Mucosa of descending colon (tissue), 3 donors: Measurements from ENCODE around the gene CSH1. TPM values are rescaled to one million over a fixed set of nuclear protein-coding genes. Genes with fewer than 3 reads are reported as not detected.
"Not testable (repeated sequence)": the region's sequence is repeated elsewhere in the genome, so short reads cannot be mapped to it uniquely, and the experiment has no call there.

Experiments
- ATAC-seq: fragments of 200-7000 bp; cut with Tn5 transposase; one replicate; pipeline ENCODE4 v1.9.1; 2020; ENCODE audit warnings: mild to moderate bottlenecking, moderate library complexity
- DNase-seq, 3 donors: peaks; one replicate each; pipeline ENCODE4 v3.0.0-alpha.2; 2020
- H3K36me3 ChIP-seq: fragments of 200-600 bp; one replicate; pipeline ENCODE4 v1.8.0; 2021; ENCODE audit warnings: low read depth, mild to moderate bottlenecking
- H3K4me1 ChIP-seq: fragments of 200-600 bp; one replicate; pipeline ENCODE4 v1.8.0; 2021; ENCODE audit warnings: low read depth, mild to moderate bottlenecking
- H3K4me3 ChIP-seq: fragments of 200-600 bp; one replicate; pipeline ENCODE4 v1.8.0; 2021; ENCODE audit warnings: mild to moderate bottlenecking
- H3K9me3 ChIP-seq: fragments of 200-600 bp; one replicate; pipeline ENCODE4 v1.8.0; 2021; ENCODE audit warnings: mild to moderate bottlenecking
- intact Hi-C, 2 donors: fragments of 100-400 bp; cut with DNase I in 1 of 2; cut with micrococcal nuclease in 1 of 2; formaldehyde crosslinking; loops; one replicate each; pipeline versions ENCODE4 v1.11.0 to v1.11.1; 2022; cut with DNase I, micrococcal nuclease
- total RNA-seq, 3 donors: library from RNA; stranded (reverse); fragmentation: NEBNext Ultra II Directional in 2 of 3; extraction: Animal tissue kit (Norgen Biotek cat#: 25700) in 2 of 3; gene quantifications; one replicate each; pipeline versions ENCODE4 v1.2.1 to v1.2.4, GENCODE V29; 2021 to 2023
- TF ChIP-seq, protein P1 (sequence below): fragments of 200-600 bp; IDR thresholded peaks from one replicate; pipeline ENCODE4 v1.8.0; 2022; ENCODE audit warnings: antibody characterized with exemption, mild to moderate bottlenecking
- donor health status: DM: no; HTN: no; CAD: no; lungs with moderate emphysema.
- donor health status: DM: no; HTN: no; CAD: no.
- donor health status: DM: no; HTN: yes; CAD: no.

CSH1 gene
- total RNA-seq, 3 donors from 2014 or later: not detected

DNA sequence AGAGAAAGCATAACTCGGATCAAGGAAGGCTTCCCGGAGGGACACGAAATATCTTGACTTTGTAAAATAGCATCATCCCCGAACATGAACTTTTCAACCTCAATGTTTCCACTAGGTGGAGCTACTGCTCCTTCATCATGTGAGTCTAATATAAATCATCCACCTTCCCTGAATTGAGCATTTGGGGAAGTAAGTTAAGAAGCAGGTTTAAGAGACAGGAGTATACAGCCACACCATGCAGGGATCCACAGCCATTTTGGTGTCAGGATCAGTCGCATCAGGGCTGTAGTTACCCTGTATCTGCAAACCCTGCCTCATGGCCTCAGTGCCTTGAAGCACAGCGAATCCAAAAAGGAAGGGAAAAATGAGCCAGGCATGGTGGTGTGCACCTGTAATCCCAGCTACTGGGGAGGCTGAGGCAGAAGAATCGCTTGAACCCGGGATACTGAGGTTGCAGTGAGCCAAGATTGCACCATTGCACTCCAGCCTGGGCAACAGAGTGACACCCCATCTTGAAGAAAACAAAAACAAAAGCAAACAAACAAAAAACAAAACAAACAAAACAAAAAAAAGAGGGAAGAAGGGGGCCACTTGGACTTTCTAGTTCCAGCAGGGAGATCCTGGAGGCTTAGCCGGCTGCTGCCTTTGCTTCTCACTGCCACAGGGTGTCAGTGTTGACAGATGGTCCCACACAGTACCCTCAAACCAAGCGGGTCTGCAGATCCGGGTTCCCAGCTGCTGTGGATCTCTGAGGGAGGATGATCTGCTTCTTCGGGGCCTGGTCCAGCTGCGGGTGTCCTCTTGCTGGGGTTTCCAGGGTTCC is 7.1 kb downstream of the CSH1 start:
- H3K36me3 ChIP-seq, H3K9me3 ChIP-seq, intact Hi-C loops, H3K4me1 ChIP-seq, H3K4me3 ChIP-seq: not testable (repeated sequence)
- ATAC-seq (peak; percentile 45), DNase-seq (peak in 1 of 3 donors; percentile 46)
- TF ChIP-seq, protein P1, sequence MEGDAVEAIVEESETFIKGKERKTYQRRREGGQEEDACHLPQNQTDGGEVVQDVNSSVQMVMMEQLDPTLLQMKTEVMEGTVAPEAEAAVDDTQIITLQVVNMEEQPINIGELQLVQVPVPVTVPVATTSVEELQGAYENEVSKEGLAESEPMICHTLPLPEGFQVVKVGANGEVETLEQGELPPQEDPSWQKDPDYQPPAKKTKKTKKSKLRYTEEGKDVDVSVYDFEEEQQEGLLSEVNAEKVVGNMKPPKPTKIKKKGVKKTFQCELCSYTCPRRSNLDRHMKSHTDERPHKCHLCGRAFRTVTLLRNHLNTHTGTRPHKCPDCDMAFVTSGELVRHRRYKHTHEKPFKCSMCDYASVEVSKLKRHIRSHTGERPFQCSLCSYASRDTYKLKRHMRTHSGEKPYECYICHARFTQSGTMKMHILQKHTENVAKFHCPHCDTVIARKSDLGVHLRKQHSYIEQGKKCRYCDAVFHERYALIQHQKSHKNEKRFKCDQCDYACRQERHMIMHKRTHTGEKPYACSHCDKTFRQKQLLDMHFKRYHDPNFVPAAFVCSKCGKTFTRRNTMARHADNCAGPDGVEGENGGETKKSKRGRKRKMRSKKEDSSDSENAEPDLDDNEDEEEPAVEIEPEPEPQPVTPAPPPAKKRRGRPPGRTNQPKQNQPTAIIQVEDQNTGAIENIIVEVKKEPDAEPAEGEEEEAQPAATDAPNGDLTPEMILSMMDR: peak; percentile 8

DNA sequence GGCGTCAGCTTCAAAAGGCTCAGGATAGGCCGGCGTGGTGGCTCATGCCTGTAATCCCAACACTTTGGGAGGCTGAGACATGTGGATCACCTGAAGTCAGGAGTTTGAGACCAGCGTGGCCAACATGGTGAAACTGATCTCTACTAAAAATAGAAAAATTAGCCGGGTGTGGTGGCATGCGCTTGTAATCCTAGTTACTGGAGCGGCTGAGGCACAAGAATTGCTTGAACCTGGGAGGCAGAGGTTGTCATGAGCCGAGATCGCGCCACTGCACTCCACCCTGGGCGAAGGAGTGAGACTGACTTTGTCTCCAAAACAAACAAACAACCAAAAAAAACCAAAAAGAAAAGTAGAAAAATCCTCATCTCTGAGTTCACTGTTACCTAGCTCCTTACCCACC is 11.3 kb downstream of the CSH1 start:
- ATAC-seq, intact Hi-C loops, H3K36me3 ChIP-seq, DNase-seq, H3K4me1 ChIP-seq, H3K9me3 ChIP-seq, H3K4me3 ChIP-seq: not testable (repeated sequence)

DNA sequence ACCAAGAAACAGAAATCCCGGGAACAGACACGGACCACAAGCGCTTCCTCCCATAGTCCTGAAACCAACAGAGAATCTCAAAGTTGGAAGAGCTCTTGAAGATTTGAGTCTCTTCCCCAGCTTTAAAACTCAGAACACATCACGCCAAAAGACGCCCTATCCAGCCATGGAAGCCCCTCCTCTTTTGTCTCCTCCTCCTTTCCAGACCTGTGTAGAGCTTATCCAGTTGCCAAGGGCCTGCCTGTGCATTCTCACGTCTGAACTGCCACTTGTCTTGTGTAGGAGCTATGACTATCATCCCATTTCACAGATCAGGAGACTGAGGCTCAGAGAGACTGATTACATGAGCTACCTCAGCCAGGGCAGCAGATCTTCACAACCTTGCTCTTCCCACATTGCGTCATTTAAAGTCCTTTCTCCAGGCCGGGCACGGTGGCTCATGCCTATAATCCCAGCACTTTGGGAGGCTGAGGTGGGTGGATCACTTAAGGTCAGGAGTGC is 13.7 kb downstream of the CSH1 start:
- H3K4me1 ChIP-seq, DNase-seq, H3K4me3 ChIP-seq, ATAC-seq, H3K36me3 ChIP-seq, intact Hi-C loops, H3K9me3 ChIP-seq: not testable (repeated sequence)

DNA sequence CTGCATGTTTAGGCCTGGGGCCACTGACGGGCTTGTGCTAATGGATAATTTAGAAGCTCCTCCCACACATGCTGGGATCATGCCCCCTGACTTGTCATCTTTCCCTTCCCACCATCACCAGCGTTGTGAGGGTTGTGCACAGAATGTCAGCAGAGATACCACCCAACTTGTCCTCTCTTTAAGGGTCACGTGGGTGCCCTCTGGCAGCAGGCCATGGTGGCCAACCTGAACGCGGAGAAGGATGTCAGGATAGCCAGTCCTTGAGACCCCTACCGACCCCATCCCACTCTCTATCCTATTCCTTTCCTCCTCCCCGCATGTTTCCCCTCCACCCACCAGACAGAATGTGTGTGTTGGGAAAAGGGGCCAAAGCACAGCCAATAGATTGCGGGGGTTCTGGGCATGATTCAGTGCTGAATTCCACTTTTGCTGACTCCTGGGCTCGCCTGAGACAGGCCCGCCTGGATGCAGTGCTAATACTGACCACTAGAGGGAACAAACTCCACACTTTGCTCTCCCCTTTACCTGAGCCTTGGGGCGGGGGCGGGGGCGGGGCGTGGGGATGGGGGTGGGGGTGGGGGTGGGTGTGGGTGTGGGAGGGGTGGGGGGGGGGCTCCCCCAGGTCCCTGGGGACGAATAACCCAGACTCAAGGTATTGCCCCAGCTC is 14.3 kb downstream of the CSH1 start, which contains the start of gene GH2:
TSS of gene GH2 (minus strand) at position 10 of the 667 bp plus-strand sequence. CDS start 143 bp downstream, outside the sequence.
- H3K9me3 ChIP-seq: no peaks in the 10 kb centered on the region
- DNase-seq (peak in 2 of 3 donors; percentile 38 to 77), ATAC-seq (peak; percentile 79)
- H3K36me3 ChIP-seq: no peaks in the 10 kb centered on the region
- intact Hi-C loops: no loop called here
- TF ChIP-seq, protein P1: peak; percentile 54
- no peak within 1 kb of the TSS for H3K4me3 ChIP-seq
- H3K4me1 ChIP-seq: no peaks in the 10 kb centered on the region

DNA sequence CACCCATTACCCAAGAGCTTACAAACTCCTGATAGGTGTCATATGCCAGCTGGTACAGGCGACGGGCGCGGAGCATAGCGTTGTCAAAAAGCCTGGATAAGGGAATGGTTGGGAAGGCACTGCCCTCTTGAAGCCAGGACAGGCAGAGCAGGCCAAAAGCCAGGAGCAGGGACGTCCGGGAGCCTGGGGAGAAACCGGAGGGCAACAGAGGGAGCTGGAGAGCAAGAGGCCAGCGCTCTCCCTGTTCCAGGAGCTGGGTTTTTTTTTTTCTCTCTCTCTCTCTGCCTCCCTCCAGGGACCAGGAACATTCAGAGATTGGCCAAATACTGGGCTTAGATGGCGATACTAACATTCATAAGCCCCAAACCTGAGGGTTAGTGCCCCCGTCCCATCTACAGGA is 15.0 kb downstream of the CSH1 start:
- DNase-seq: not testable (repeated sequence)

GRCh38 chr17:63880706-63881105 is 15.7 kb downstream of the CSH1 start:
- ATAC-seq: no peak
- H3K4me1 ChIP-seq: no peaks in the 10 kb centered on the region
- H3K4me3 ChIP-seq: no peak overlapping the region
- TF ChIP-seq, protein P1: no peak
- H3K36me3 ChIP-seq: no peaks in the 10 kb centered on the region
- intact Hi-C loops: no loop called here
- no peak for DNase-seq
- no peaks in the 10 kb centered on the region for H3K9me3 ChIP-seq

More for the DNA sequence above, 15.0 kb downstream of the CSH1 start:
- H3K36me3 ChIP-seq, H3K9me3 ChIP-seq, intact Hi-C loops, H3K4me3 ChIP-seq, H3K4me1 ChIP-seq, ATAC-seq: not testable (repeated sequence)

DNA sequence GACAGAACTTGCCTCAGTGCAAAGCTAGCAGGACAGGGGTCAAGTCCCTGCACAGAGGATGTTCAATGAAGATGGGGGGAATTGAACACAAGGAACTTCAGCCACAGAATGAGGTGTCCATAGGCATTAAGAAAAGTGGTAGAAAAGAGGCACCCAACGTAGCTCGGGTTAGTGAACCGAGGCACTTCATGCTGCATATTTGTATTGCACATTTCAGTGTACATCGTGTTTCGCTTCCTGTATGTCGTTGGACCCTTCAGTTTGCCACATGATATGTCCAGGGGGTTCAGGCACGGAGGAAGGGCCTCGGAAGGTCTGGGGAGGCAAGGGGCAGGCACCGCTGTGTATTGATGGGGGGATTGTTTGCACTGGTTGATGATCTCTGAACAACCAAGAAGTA is 18.0 kb downstream of the CSH1 start:
- DNase-seq, H3K4me3 ChIP-seq, H3K9me3 ChIP-seq, H3K4me1 ChIP-seq, intact Hi-C loops, H3K36me3 ChIP-seq, ATAC-seq: not testable (repeated sequence)

GRCh38 chr17:63874693-63875092 is 21.7 kb downstream of the CSH1 start:
- H3K4me3 ChIP-seq, ATAC-seq, DNase-seq: not testable (repeated sequence)

DNA sequence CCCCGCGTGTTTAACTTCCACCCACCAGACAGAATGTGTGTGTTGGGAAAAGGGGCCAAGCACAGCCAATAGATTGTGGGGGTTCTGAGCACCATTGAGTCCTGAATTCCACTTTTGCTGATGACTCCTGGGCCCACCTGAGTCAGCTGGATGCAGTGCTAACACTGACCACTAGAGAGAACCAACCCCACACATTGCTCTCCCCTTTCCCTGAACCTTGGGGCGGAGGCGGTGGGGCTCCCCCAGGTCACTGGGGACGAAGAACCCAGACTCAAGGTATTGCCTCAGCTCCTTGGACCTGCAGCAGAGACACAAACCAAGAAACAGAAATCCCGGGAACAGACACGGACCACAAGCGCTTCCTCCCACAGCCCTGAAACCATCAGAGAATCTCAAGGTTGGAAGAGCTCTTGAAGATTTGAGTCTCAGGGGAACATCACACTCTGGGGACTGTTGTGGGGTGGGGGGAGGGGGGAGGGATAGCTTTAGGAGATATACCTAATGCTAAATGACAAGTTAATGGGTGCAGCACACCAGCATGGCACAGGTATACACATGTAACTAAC is 22.2 kb downstream of the CSH1 start:
- ATAC-seq, H3K4me3 ChIP-seq, H3K4me1 ChIP-seq, H3K9me3 ChIP-seq, DNase-seq, intact Hi-C loops, H3K36me3 ChIP-seq: not testable (repeated sequence)

More at GRCh38 chr17:63874693-63875092, 21.7 kb downstream of the CSH1 start:
- H3K36me3 ChIP-seq, intact Hi-C loops, H3K9me3 ChIP-seq, H3K4me1 ChIP-seq: not testable (repeated sequence)

GRCh38 chr17:63873577-63873976 is 22.8 kb downstream of the CSH1 start, which contains the start of gene CSH2:
TSS of gene CSH2 (minus strand) at chr17:63873677. CDS start at chr17:63873614, 63 bp downstream.
- H3K4me1 ChIP-seq, intact Hi-C loops, H3K36me3 ChIP-seq, H3K4me3 ChIP-seq, ATAC-seq, DNase-seq, H3K9me3 ChIP-seq: not testable (repeated sequence)
